Measurements from ENCODE around the gene NCAM2.
"Not testable (repeated sequence)": the region's sequence is repeated elsewhere in the genome, so short reads cannot be mapped to it uniquely, and the experiment has no call there.

NCAM2 gene

DNA sequence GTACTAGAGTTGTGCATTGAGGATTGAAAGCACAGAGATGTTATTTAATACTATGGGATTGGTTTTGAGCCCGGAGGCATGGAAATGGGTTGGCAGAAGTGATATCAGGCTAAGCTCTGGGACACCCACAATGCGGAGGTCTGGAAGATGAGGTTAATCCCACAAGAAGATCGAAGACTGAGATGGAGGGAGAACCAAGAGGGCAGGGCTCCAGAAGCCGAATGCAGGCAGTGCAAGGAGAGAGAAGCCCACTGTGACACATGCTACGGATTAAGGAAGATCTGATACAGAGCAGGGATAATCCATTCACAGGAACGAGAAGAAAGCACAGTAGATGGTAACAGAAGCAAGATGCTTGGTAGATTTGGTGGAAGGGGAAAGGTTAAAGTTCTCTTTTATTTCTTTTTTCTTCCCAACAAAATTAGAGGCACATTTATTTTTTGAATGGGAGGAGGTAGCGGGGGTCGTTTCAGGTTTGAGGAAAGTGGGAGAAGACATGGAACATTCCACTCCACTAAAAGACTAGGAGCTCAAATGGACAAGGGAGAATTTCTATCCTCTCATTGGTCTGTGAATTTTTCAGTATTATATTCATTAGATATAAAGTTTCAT is 113.2 kb downstream of the NCAM2 start:
- no peak for DNase-seq

DNA sequence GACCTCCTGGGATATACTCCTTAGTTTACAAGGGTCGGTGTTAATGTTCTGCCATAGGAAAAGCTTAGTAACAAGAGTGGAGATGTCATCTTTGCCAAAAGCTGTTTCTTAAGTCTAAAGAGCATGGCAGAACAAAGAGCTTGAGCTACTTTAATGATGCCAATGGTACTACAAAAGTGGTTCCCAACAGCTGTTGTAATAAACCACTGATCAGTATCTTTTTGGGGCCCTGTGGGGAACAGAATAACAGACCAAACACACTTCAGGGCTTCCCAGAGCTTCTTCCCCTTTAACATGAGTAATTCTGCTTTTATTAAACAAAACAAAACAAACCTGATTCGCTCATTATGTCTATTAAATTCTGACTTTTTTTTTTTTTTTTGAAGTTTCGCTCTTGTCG is 116.3 kb downstream of the NCAM2 start:
- no peak for DNase-seq

DNA sequence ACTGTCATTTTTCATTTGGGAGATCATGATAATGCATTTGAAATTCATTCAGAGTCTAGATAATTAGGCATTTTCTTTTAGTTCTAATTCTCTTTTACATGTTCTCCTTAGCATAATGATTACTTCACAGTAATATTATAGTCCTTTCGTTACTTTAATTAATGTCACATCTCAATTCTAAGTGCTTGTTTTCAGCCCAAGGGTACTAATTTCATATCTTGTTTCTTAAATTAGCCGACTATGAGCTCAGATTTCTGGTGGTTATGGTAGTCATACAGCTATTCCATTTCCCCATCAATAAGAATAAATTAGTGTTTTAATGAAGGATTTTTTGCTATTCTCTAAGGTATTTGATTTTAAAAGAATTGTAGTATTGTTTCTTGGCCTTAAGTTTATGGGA is 120.9 kb downstream of the NCAM2 start:
- DNase-seq: no peak

DNA sequence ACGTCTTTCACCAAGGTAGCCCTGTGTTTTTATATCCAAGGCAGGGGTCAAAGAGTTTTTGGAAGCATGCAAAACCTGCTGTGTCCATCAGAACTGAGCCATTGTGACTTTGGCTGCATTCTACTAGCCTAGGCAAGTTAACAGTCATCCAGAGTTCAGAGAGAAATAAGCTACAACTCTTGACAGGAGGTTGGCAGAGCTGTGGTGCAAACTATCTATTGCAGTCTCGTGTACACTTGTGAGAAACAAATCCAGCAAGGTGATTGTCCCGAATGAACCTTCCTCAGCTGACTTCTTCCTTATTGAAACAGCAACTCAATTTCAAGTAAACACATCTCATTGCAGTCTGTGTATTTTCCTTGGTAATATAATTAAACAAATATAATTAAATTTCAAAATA is 124.5 kb downstream of the NCAM2 start:
- no peak for DNase-seq

DNA sequence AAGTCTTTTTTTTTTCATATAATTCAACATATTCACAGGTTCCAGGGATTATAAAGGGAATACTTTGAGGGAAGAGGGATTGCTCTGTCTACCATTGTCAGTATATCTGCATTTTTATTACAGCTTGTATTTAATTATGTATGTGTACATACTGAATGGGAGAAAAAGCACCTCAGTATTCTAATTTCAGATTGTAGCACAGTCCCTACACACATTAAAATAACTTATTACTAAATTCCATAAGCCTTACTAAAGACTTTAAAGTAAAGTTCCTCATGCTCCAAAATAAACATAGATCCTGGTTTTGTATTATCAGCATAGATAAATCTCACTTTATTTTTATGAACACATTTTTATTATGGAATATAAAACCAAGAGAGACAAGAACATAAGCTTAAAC is 134.2 kb downstream of the NCAM2 start:
- DNase-seq: no peak

DNA sequence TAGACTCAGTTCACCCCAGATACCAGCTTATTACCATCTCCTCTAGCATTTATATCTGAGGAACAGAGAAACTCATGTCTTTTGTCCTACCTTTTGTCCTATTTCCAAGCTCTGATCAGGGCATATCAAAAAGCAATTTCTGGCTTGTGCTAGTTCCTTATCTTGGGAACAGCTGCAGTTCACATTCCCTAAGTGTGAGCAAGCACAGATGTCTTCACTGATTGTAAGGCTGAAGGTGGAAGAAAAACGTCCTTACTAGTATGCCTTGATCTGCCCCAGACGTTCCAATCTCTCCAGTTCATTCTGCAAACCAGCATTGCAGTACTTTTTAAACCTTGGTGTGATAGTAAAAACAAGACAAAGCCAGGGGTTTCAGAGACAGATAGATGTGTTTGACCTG is 139.8 kb downstream of the NCAM2 start:
- DNase-seq: no peak

DNA sequence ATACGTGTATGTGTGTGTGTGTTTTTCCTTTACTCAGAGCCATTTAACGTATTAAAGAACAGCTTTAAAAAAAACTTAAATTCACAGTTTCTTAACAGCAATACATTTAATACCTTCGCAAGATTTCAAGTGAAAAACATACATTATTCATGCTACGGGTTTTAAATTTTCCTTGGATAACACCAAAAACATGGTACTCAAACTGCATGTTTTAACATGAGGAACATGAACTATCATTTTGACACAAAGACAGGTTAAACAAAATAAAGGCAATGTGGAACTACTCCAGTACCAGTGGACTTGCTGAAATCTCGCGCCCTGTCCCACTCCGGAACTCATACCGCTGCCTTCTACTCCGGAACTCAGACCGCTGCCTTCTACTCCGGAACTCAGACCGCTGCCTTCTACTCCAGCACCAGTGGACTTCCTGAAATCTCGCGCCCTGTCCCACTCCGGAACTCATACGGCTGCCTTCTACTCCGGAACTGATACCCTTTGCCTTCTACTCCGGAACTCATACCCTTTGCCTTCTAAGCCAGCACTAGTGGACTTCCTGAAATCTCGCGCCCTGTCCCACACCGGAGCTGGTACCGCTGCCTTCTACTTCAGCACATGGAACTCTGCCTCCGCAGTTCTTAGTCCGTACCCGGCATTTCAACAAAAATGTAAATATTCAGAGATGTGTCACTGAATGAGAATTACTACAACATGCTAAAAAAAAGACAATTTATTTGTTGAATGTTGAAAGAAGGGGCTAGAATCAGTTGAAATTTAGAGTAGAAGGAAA is 148.6 kb downstream of the NCAM2 start:
- no peak for DNase-seq

DNA sequence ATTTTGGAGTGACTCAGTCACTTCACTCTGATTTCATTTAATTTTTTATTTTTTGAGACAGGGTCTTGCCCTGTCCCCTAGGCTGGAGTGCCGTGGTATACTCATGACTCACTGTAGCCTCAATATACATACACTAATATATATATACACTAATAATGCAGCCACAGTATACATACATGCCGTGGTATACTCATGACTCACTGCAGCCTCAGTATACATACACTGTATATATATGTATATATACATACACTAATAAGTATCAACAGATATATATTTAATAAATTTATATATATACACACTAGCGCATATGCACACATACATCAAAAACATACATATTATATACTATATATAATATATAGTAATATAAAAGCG is 149.2 kb downstream of the NCAM2 start:
- DNase-seq: no peak

DNA sequence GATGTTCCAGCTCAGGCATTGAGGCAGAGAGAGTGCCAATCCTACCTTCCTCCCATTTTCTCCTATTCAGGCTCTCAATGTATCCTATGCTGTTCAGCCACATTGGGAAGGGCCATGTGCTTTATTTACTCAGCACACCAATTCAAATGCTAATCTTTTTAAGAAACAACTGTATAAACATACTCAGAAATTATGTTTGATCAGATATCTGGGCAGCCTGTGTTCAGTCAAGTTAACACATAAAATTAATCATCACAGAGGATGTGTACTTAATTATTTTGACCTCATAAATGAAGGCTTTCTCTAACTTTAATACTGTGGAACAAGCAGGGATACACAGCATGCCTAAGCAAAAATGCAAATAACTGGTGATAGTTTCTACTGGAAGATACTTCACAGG is 149.8 kb downstream of the NCAM2 start:
- DNase-seq: no peak

DNA sequence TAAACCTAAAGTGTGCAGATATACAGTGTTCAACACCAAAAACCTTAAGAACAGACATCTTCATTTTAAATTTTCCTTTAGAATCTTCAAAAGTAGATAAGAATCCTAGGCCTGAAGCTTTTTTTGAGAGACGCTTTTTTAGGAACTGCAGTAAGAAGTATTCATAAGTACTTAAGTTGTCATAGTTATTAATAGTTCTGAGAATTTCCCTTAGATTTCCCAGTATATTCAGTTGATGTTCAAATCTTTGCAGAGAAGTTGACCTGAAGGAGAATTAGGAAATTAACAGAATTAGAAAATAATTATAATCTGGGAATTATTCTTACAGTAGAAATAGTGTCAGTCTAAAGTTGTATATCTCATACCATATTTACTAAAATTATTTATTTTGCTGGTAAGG is 150.3 kb downstream of the NCAM2 start:
- no peak for DNase-seq

DNA sequence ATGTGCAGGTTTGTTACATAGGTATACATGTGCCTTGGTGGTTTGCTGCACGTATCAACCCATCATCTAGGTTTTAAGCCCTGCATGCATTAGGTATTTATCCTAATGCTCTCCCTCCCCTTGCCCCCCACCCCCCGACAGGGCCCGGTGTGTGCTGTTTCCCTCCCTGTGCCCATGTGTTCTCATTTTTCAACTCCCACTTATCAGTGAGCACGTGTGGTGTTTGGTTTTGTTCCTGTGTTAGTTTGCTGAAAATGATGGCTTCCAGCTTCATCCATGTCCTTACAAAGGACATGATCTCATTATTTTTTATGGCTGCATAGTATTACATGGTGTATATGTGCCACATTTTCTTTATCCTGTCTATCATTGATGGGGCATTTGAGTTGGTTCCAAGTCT is 151.2 kb downstream of the NCAM2 start:
- not testable (repeated sequence) for DNase-seq

DNA sequence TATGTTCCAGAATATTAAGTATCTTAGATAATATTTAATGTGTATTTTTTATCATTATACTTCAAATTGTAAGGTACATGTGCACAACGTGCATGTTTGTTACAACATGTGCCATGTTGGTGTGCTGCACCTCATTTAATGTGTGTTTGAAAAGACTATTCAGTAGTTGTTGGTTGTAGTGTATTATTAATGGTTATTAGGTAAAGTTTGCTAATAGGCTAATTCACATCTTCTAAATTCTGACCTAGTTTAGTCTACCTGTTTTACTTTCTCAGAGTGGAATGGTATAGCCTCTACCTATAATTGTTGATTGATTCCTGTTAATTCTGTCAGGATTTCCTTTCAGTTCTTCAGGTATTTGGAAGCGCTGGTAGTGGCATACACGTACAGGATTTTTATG is 153.0 kb downstream of the NCAM2 start:
- no peak for DNase-seq

DNA sequence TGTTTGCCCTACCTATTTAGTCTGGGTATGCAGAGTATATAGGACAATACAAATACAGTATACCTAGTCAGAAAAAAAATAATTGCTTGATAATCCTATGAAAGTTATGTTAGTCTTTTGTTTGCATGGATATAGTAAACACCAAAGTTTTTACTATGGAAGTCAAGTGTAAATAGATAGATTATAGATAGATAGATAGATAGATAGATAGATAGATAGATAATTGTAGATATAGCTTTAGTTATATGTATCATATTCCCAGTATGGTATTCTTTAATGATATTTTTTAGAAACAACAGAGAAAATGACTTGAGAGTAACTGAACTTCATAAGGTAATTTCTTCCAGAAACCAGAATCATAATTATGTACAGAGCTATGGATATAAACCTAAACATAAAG is 158.2 kb downstream of the NCAM2 start:
- DNase-seq: no peak

DNA sequence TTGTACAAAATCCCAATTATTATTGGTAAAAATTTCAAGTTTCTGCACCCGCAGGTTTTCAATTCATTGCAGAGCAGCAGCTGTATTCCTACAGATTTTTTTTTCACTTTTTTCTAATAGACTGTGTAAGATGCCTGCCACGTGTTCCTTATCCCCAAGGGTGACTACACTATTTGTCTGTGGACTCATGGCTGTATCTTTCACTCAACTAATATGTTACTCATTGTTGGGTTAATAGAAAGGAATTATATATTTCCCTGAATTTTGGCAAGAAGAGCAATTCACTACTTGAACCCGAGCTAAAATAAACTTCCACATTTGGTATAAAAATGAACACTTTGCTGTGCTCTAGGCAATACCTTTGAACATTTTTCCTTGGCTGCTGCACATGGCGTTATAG is 158.7 kb downstream of the NCAM2 start:
- DNase-seq: no peak

DNA sequence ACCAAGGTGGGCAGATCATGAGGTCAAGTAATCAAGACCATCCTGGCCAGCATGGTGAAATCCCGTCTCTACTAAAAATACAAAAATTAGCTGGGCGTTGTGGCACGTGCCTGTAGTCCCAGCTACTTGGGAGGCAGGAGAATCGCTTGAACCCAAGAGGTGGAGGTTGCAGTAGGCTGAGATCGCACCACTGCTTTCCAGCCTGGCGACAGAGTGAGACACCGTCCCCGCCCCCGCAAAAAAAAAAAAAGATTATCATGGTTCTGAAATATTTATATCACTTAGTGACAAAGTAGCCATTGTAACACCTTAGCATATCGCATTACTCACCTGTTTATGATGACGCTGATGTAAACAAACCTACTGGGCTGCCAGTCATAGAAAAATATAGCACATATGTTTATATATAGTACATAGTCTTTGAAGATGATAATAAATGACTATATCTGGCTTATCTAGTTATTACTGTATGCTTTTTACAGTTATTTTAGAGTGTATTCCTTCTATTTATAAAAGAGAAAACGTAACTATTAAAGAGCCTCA is 160.2 kb downstream of the NCAM2 start:
- no peak for DNase-seq

DNA sequence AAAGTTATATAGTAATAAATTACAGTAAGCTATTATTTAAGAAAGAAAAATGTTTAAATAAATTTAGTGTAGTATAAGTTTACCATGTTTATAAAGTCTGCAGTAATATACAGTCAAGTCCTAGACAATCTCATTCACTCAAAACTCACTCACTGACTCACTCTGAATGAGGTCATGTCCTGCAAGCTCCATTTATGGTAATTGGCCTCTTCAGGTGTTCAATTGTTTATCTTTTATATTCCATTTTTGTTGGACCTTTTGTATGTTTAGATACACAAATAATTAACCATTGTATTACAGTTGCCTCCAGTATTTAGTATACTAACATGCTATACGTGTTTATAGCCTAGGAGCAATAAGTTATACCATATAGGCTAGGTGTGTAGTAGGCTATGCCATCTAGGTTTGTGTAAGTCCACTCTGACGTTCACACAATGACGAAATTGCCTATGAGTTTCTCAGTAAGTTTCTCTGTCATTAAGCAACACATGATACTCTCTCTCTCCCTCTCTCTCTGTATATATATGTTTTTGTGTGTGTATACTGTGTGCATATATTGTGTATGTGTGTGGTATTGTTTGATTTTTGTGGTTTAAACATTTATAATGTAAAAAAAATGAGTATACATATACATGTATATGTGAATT is 161.2 kb downstream of the NCAM2 start:
- no peak for DNase-seq

DNA sequence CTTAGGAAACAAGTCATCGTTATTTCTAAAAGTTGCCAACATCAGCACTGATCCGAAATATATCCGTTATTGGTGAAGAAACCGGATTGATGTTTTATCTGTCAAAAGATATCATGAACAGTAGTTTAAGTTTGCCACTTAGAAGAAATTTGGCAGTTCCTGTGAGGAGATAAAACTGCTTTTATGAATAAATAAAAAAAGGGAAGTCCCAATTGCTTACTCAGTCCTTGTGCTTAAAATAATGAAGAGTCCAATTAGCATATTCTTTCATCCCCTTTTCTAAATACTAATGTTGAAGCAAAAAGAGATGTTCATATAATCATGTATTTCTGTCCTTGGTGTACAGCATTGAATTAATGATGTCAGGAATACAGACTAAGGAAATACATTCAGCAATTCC is 164.6 kb downstream of the NCAM2 start:
- DNase-seq: no peak

DNA sequence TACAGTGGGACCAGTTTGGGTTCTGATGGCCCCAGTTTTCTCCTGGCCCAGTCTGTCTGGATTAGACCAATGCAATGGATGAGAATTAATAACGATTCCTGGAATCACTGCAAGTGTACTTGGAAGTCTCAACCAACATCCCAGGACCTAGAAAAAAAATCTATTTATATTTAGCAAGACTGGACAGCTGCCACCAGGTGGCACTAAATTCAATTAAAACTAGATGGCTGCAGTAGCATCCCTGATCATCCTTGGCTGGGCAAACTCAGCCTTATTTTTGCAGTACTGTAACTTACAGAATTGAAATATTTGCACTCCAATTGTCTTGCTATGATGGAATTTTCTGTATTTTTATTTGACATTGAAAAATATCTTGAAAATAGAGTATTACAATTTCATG is 165.7 kb downstream of the NCAM2 start:
- no peak for DNase-seq

DNA sequence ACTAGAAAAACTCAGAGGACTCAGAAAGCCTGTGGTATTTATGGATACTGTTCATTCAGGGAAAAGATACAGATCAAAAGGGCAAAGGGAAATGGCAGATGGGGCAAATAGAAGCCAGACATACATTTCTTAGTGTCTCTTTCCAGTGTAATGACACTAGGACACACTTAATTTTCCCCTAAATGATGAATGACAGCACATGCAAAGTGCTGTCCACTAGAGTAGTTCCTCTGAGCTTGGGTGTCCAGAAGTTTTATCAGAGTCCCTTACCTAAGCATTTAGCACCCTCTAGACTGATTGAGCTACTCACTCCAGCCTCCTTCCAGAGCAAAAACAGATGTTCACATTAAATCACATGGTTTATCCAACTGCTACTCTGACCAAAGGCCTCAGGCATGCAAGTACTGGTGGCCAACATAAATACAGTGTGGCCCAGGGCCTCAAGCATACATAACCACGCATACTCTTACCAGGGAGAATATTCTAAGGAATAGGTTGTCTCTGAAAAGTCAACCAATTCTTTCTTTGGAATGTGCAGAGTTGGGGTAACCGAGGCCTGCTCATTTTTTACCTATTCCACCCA is 166.9 kb downstream of the NCAM2 start:
- no peak for DNase-seq

DNA sequence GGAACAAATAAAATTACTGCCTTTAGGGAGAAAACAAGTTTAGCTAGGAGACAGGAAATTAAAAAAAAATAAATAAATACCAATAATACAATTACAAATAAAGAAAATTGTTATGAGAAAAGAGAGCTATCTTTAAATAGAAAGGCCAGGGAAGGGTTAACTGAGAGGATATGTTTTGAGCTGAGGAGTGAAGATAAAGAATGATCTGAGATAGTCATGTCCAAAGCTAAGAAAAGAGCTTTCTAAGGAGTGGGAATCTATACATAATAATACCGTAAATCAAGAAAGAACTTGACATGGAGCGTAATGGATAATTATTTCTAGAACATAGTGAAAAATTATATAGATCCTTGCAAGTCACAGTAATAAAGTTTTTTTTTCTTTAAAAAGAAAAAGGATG is 176.5 kb downstream of the NCAM2 start:
- no peak for DNase-seq

DNA sequence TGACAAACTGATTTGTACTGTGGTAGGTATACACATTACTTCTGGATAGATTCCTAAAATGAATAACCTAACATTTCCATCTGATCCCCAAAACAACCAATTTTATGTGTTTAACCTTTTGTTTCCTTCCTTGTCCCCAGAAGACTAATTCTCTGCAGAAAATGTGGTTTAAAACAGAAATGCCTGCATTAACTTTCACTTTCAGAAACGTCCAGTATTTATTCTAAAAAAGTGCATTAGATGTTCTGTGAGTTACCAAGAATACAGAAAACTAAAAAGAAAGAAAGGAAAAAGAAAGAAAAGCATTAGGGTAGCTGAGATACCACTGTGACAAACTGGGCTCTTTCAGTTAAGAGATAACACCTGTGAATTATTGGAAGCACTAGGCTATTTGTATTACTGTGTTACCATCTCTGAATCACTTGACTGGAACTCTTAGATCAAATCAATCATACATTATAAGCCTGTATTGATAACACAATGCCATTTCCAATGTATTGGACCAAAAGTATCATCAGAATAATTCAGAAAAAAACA is 177.7 kb downstream of the NCAM2 start:
- DNase-seq: no peak

DNA sequence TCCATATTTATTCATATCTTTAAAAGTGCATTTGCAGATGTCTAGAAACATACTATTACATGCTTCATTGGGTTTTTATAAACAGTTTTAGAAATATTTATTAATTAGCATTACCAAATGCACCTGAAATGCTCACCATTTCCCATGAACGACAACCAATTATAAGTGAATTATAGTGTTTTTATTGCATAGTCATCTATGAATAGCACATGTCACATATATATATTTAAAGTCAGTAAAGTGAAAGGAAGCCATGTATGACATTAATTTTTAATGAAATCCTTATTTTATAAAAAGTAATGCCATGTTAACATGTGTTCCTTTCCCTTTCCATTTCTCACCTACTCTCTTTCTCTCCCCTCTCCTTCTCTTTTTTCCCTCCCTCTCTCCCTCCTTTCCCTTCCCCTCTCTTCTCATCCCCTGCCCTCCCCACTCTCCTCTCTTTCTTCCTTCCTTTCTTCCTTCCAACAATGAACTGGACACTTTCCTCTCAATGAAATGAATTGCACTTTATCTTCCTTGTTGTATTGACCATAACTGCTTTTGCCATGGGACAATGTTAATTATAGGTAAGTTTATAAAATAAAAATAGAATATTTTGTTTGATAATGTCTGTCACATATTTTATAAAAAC is 179.3 kb downstream of the NCAM2 start:
- DNase-seq: no peak
